ENCODE measurements around the gene AP3B1.
"Not testable (repeated sequence)": the region's sequence is repeated elsewhere in the genome, so short reads cannot be mapped to it uniquely, and the experiment has no call there.

The AP3B1 gene

GRCh38 chr5:78126536-78126935 is 168.0 kb downstream of the AP3B1 start:
- no peaks in the 10 kb centered on the region for H3K4me1 ChIP-seq (ENCODE audit: insufficient read depth, low read length)
- no peaks in the 10 kb centered on the region for H3K9me3 ChIP-seq (ENCODE audit: control insufficient read depth, insufficient read depth, low read length)
- H3K9ac ChIP-seq (ENCODE audit: low read depth, low read length): no peak overlapping the region
- no peaks in the 10 kb centered on the region for H3K36me3 ChIP-seq (ENCODE audit: insufficient read depth, low read length)

GRCh38 chr5:78116167-78116566 is 178.3 kb downstream of the AP3B1 start:
- Histone ChIP-seq H3K36me3 (ENCODE audit: insufficient read depth, low read length) (no peaks in the 10 kb centered on the region), H3K4me1 (ENCODE audit: insufficient read depth, low read length) (no peaks in the 10 kb centered on the region), H3K9ac (ENCODE audit: low read depth, low read length) (no peak overlapping the region), H3K9me3 (ENCODE audit: control insufficient read depth, insufficient read depth, low read length) (no peaks in the 10 kb centered on the region)

GRCh38 chr5:78113689-78114264 is 180.7 kb downstream of the AP3B1 start:
- no peaks in the 10 kb centered on the region for H3K4me1 ChIP-seq (ENCODE audit: insufficient read depth, low read length)
- no peak overlapping the region for H3K9ac ChIP-seq (ENCODE audit: low read depth, low read length)
- H3K9me3 ChIP-seq (ENCODE audit: control insufficient read depth, insufficient read depth, low read length): no peaks in the 10 kb centered on the region
- no peaks in the 10 kb centered on the region for H3K36me3 ChIP-seq (ENCODE audit: insufficient read depth, low read length)

GRCh38 chr5:78112931-78113330 is 181.6 kb downstream of the AP3B1 start:
- H3K9me3 ChIP-seq (ENCODE audit: control insufficient read depth, insufficient read depth, low read length): no peaks in the 10 kb centered on the region
- H3K9ac ChIP-seq (ENCODE audit: low read depth, low read length): no peak overlapping the region
- no peaks in the 10 kb centered on the region for H3K36me3 ChIP-seq (ENCODE audit: insufficient read depth, low read length)
- no peaks in the 10 kb centered on the region for H3K4me1 ChIP-seq (ENCODE audit: insufficient read depth, low read length)

- no peaks in the 10 kb centered on the region for H3K9me3 ChIP-seq (ENCODE audit: control insufficient read depth, insufficient read depth, low read length)
- H3K36me3 ChIP-seq (ENCODE audit: insufficient read depth, low read length): no peaks in the 10 kb centered on the region
- H3K9ac ChIP-seq (ENCODE audit: low read depth, low read length): no peak overlapping the region
- H3K4me1 ChIP-seq (ENCODE audit: insufficient read depth, low read length): no peaks in the 10 kb centered on the region
Measured at GRCh38 chr5:78109891-78110324, 184.6 kb downstream of the AP3B1 start.

GRCh38 chr5:78108564-78108963 is 185.9 kb downstream of the AP3B1 start:
- Histone ChIP-seq H3K4me1 (ENCODE audit: insufficient read depth, low read length) (no peaks in the 10 kb centered on the region), H3K9ac (ENCODE audit: low read depth, low read length) (no peak overlapping the region), H3K36me3 (ENCODE audit: insufficient read depth, low read length) (no peaks in the 10 kb centered on the region), H3K9me3 (ENCODE audit: control insufficient read depth, insufficient read depth, low read length) (no peaks in the 10 kb centered on the region)

- Histone ChIP-seq H3K36me3 (ENCODE audit: insufficient read depth, low read length) (peaks cover 4% of the 10 kb centered on the region), H3K9me3 (ENCODE audit: control insufficient read depth, insufficient read depth, low read length) (0 out of 2 replicates have a peak, but pooled peaks cover 4% of the 10 kb centered on the region), H3K9ac (ENCODE audit: low read depth, low read length) (no peak overlapping the region), H3K4me1 (ENCODE audit: insufficient read depth, low read length) (no peaks in the 10 kb centered on the region)
Measured at GRCh38 chr5:78103232-78103918, 191.1 kb downstream of the AP3B1 start.

GRCh38 chr5:78102500-78102899 is 192.0 kb downstream of the AP3B1 start:
- H3K9me3 ChIP-seq (ENCODE audit: control insufficient read depth, insufficient read depth, low read length): 0 out of 2 replicates have a peak, but pooled peaks cover 4% of the 10 kb centered on the region

GRCh38 chr5:78095125-78095524 is 199.4 kb downstream of the AP3B1 start:
- H3K36me3 ChIP-seq (ENCODE audit: insufficient read depth, low read length): peaks cover 4% of the 10 kb centered on the region
- no peak overlapping the region for H3K9ac ChIP-seq (ENCODE audit: low read depth, low read length)
- 0 out of 2 replicates have a peak, but pooled peaks cover 4% of the 10 kb centered on the region for H3K9me3 ChIP-seq (ENCODE audit: control insufficient read depth, insufficient read depth, low read length)
- H3K4me1 ChIP-seq (ENCODE audit: insufficient read depth, low read length): no peaks in the 10 kb centered on the region

More at GRCh38 chr5:78102500-78102899, 192.0 kb downstream of the AP3B1 start:
- H3K9ac ChIP-seq (ENCODE audit: low read depth, low read length): no peak overlapping the region
- no peaks in the 10 kb centered on the region for H3K4me1 ChIP-seq (ENCODE audit: insufficient read depth, low read length)
- peaks cover 4% of the 10 kb centered on the region for H3K36me3 ChIP-seq (ENCODE audit: insufficient read depth, low read length)

- no peak overlapping the region for H3K9ac ChIP-seq (ENCODE audit: low read depth, low read length)
- H3K9me3 ChIP-seq (ENCODE audit: control insufficient read depth, insufficient read depth, low read length): no peaks in the 10 kb centered on the region
- H3K4me1 ChIP-seq (ENCODE audit: insufficient read depth, low read length): no peaks in the 10 kb centered on the region
- H3K36me3 ChIP-seq (ENCODE audit: insufficient read depth, low read length): no peaks in the 10 kb centered on the region; the same call in 1 of the 2 replicates
Measured at GRCh38 chr5:78090002-78090401, 204.5 kb downstream of the AP3B1 start.

- no peaks in the 10 kb centered on the region for H3K9me3 ChIP-seq (ENCODE audit: control insufficient read depth, insufficient read depth, low read length)
- H3K36me3 ChIP-seq (ENCODE audit: insufficient read depth, low read length): no peaks in the 10 kb centered on the region
- no peak overlapping the region for H3K9ac ChIP-seq (ENCODE audit: low read depth, low read length)
- peaks cover 8% of the 10 kb centered on the region for H3K4me1 ChIP-seq (ENCODE audit: insufficient read depth, low read length)
Measured at GRCh38 chr5:78078858-78079257, 215.6 kb downstream of the AP3B1 start.

- Histone ChIP-seq H3K4me1 (ENCODE audit: insufficient read depth, low read length) (peaks cover 8% of the 10 kb centered on the region), H3K9ac (ENCODE audit: low read depth, low read length) (no peak overlapping the region), H3K9me3 (ENCODE audit: control insufficient read depth, insufficient read depth, low read length) (no peaks in the 10 kb centered on the region), H3K36me3 (ENCODE audit: insufficient read depth, low read length) (no peaks in the 10 kb centered on the region)
Measured at GRCh38 chr5:78077369-78078068, 217.0 kb downstream of the AP3B1 start.

- H3K36me3 ChIP-seq (ENCODE audit: insufficient read depth, low read length): no peaks in the 10 kb centered on the region
- H3K9ac ChIP-seq (ENCODE audit: low read depth, low read length): no peak overlapping the region
- peaks cover 8% of the 10 kb centered on the region for H3K4me1 ChIP-seq (ENCODE audit: insufficient read depth, low read length)
- no peaks in the 10 kb centered on the region for H3K9me3 ChIP-seq (ENCODE audit: control insufficient read depth, insufficient read depth, low read length)
Measured at GRCh38 chr5:78076351-78076750, 218.1 kb downstream of the AP3B1 start.

- peaks cover 8% of the 10 kb centered on the region for H3K4me1 ChIP-seq (ENCODE audit: insufficient read depth, low read length)
Measured at GRCh38 chr5:78075301-78075700, 219.2 kb downstream of the AP3B1 start.

GRCh38 chr5:78070691-78071090 is 223.8 kb downstream of the AP3B1 start:
- not testable (repeated sequence) for H3K36me3 ChIP-seq (ENCODE audit: insufficient read depth, low read length); H3K4me1 ChIP-seq (ENCODE audit: insufficient read depth, low read length); H3K9me3 ChIP-seq (ENCODE audit: control insufficient read depth, insufficient read depth, low read length); H3K9ac ChIP-seq (ENCODE audit: low read depth, low read length)

More at GRCh38 chr5:78075301-78075700, 219.2 kb downstream of the AP3B1 start:
- Histone ChIP-seq H3K9me3 (ENCODE audit: control insufficient read depth, insufficient read depth, low read length) (no peaks in the 10 kb centered on the region), H3K9ac (ENCODE audit: low read depth, low read length) (no peak overlapping the region), H3K36me3 (ENCODE audit: insufficient read depth, low read length) (no peaks in the 10 kb centered on the region)
